Testis (tissue), 3 donors: ENCODE data around the gene ZFP36L1. TPM values are rescaled to one million over a fixed set of nuclear protein-coding genes. Genes with fewer than 3 reads are reported as not detected.

Experiments used
- DNase-seq: peaks from one replicate; pipeline ENCODE4 v3.0.0-alpha.2; 2019
- H3K27ac ChIP-seq, 2 donors: fragments of 200-600 bp; sonication (generic); one replicate each; pipeline ENCODE4 v1.5.1; 2019
- H3K27me3 ChIP-seq: fragments of 200-600 bp; sonication (generic); one replicate; pipeline ENCODE4 v1.5.1; 2019
- H3K36me3 ChIP-seq: fragments of 200-600 bp; sonication (generic); one replicate; pipeline ENCODE4 v1.5.1; 2017; ENCODE audit warnings: low read depth; ENCODE audit errors: missing control alignments
- H3K4me1 ChIP-seq: fragments of 200-600 bp; sonication (generic); one replicate; pipeline ENCODE4 v1.5.1; 2019
- H3K4me3 ChIP-seq, 2 donors: fragments of 200-600 bp; sonication (generic); one replicate each; pipeline ENCODE4 v1.5.1; 2017 to 2019
- H3K9me3 ChIP-seq: fragments of 200-600 bp; sonication (generic); one replicate; pipeline ENCODE4 v1.5.1; 2017
- CTCF ChIP-seq, 3 experiments: fragments of 450-650 bp in 2 of 3; fragments of 200-600 bp in 1 of 3; sonication (generic) in 1 of 3; IDR thresholded peaks; one replicate each; pipeline ENCODE4 v1.5.1; 2016 to 2019; ENCODE audit warnings: antibody characterized with exemption in 3 of 3, mild to moderate bottlenecking in 2 of 3, moderate library complexity in 1 of 3
- POLR2A ChIP-seq: fragments of 450-650 bp; IDR thresholded peaks from one replicate; pipeline ENCODE4 v1.6.1; 2017; ENCODE audit warnings: antibody characterized with exemption, mild to moderate bottlenecking, moderate library complexity
- WGBS, 2 donors: methylation state at CpG; one replicate each; pipeline ENCODE4 v1.1.5; 2018; 5-methylcytosine and 5-hydroxymethylcytosine counted together
- intact Hi-C: fragments of 100-400 bp; cut with DNase I; formaldehyde crosslinking; loops from one replicate; pipeline ENCODE4 v1.15.1; 2023; ENCODE audit warnings: low total_unique reads
- polyA plus RNA-seq: library from polyadenylated mRNA; stranded (reverse); fragments of 350-450 nt; fragmentation: Illumina TruSeq; extraction: RNeasy Lipid Tissue Mini Kit (QIAGEN cat#74804); gene quantifications from one replicate; pipeline ENCODE4 v1.2.3, GENCODE V29; 2014; ENCODE audit warnings: low read depth, low replicate concordance; ENCODE audit not compliant: insufficient read depth
- total RNA-seq, 2 donors: library from RNA; depleted of rRNA; stranded (reverse); fragments of >200 nt; gene quantifications; one replicate each; pipeline ENCODE4 v1.2.3, GENCODE V29; 2016

The ZFP36L1 gene
- total and polyA plus RNA-seq, 3 donors from 2014 or later = 120 to 301 (median 176) TPM

DNA sequence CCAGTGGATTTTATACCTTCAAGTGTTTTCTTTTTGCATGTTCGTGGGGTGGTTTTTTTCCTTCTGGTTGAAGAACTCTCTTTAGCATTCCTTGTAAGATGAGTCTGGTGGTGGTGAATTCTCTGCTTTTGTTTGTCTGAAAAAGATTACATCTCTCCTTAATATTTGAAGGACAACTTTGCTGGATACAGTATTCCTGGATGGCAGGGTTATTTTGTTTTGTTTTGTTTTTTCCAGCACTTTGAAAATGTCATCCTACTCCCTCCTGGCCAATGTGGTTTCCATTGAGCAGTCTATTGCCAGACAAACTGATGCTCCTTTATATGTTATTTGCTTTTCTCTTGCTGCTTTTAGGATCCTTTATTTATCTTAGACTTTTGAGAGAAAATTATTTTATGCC is 43.2 kb upstream of the ZFP36L1 start:
- H3K4me3 ChIP-seq = no peak overlapping the region
- H3K27me3 ChIP-seq = no peaks in the 10 kb centered on the region
- no peak overlapping the region for H3K27ac ChIP-seq
- H3K4me1 ChIP-seq = no peaks in the 10 kb centered on the region
- intact Hi-C loops = no loop called here
- WGBS, 2 donors = 43 to 96% methylated on average over 1 of the region's 1 CpG
- no peaks in the 10 kb centered on the region for H3K9me3 ChIP-seq
- H3K36me3 ChIP-seq = no peaks in the 10 kb centered on the region
- no peak for TF ChIP-seq POLR2A
- no peak for TF ChIP-seq CTCF (IDR thresholded peaks at IDR 0.05)
- DNase-seq = no peak

GRCh38 chr14:68834816-68835215 is 41.9 kb upstream of the ZFP36L1 start:
- Histone ChIP-seq H3K36me3 (no peaks in the 10 kb centered on the region), H3K9me3 (no peaks in the 10 kb centered on the region), H3K4me3 (no peak overlapping the region), H3K4me1 (no peaks in the 10 kb centered on the region), H3K27ac (no peak overlapping the region), H3K27me3 (no peaks in the 10 kb centered on the region)
- TF ChIP-seq CTCF (IDR thresholded peaks at IDR 0.05) (no peak), POLR2A (no peak)
- DNase-seq = no peak
- intact Hi-C loops = no loop called here
- 78 to 82% methylated on average over 6 of the region's 6 CpGs for WGBS, 2 donors

DNA sequence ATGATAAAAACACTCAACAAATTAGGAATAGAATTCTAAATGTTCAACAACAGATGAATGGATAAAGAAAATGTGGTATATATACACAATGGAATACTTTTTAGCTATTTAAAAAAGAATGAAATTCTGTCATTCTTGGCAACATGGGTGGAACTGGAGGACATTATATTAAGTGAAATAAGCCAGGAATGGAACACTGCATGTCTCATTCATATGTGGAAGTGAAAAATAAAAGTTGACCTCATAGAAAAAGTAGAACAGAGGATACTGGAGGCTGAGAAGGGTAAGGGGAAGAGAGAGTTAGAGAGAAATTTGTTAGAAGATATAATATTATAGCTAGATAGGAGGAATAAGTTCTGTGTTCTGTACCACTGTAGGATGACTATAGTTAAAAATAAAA is 35.8 kb upstream of the ZFP36L1 start:
- no peaks in the 10 kb centered on the region for H3K27me3 ChIP-seq
- intact Hi-C loops = no loop called here
- H3K36me3 ChIP-seq = no peaks in the 10 kb centered on the region
- no peaks in the 10 kb centered on the region for H3K4me1 ChIP-seq
- H3K27ac ChIP-seq = no peak overlapping the region
- H3K4me3 ChIP-seq = no peak overlapping the region
- TF ChIP-seq CTCF (IDR thresholded peaks at IDR 0.05) (no peak), POLR2A (no peak)
- H3K9me3 ChIP-seq = no peaks in the 10 kb centered on the region
- DNase-seq = no peak

GRCh38 chr14:68825729-68826128 is 32.9 kb upstream of the ZFP36L1 start:
- no peak for TF ChIP-seq POLR2A
- no peak for TF ChIP-seq CTCF (IDR thresholded peaks at IDR 0.05)
- Histone ChIP-seq H3K27ac (no peak overlapping the region), H3K27me3 (no peaks in the 10 kb centered on the region), H3K4me3 (no peak overlapping the region), H3K9me3 (no peaks in the 10 kb centered on the region), H3K4me1 (no peaks in the 10 kb centered on the region), H3K36me3 (no peaks in the 10 kb centered on the region)
- 82 to 94% methylated on average over 3 of the region's 3 CpGs for WGBS, 2 donors
- intact Hi-C loops = no loop called here
- no peak for DNase-seq

DNA sequence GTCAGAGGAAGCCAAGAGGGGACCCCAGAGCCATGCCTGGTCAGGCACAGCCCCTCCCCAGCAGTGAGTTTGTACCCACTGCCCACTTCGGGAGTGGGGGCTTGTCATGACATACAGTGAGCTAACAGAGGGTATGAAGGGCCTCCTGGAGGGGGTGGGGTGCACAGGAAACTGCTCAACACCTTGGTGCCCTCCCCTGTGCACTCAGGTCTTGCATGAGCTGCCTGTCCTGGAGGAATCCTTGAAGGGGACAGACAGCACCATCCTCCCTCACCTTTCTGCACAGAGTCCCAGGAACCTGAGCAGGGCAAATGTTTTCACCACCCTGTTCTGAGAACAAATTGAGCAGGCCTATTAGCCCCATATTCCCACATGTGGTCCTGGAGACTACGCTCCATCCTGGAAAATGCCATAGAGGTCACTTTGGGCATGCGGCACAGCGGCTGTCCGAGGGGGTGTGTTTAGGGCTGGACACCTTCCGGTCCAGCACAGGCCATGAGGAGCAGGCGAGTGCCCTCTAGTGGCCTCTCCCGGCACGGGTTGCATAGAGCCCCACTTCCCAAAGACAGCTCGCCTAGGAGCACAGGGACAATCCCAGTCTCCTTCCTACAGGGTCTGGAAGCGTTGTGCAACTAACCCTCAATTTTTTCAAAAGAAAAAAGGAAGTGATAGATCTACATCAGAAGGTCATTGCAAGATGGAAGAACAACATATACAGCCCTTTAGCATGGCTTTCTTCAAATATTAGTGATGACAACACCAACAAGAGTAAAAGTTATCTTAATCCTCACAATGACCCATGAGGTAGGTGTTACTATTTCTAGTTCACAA is 31.9 kb upstream of the ZFP36L1 start:
- Histone ChIP-seq H3K9me3 (no peaks in the 10 kb centered on the region), H3K4me1 (no peaks in the 10 kb centered on the region), H3K27ac (no peak overlapping the region), H3K4me3 (no peak overlapping the region), H3K36me3 (no peaks in the 10 kb centered on the region), H3K27me3 (no peaks in the 10 kb centered on the region)
- WGBS, 2 donors = 25 to 48% methylated on average over 3 to 11 of the region's 11 CpGs
- DNase-seq = peak; percentile 93
- peak; percentile 73 to 85 (median 77) for TF ChIP-seq CTCF (IDR thresholded peaks at IDR 0.05)
- TF ChIP-seq POLR2A = no peak
- intact Hi-C loops = loop anchor here (5.0 kb wide), 1 partner anchor 892 kb away; no protein-coding TSS in a partner anchor
